GM18517 (cell line): ENCODE measurements around the gene SLC9A3.
"Not testable (repeated sequence)": the region's sequence is repeated elsewhere in the genome, so short reads cannot be mapped to it uniquely, and the experiment has no call there.

Experiments
- ATAC-seq: cut with Tn5 transposase; IDR thresholded peaks from one replicate; pipeline ENCODE4 v1.9.1; 2021; ENCODE audit warnings: mild to moderate bottlenecking, moderate library complexity; ENCODE audit not compliant: unreplicated experiment

Gene SLC9A3

DNA sequence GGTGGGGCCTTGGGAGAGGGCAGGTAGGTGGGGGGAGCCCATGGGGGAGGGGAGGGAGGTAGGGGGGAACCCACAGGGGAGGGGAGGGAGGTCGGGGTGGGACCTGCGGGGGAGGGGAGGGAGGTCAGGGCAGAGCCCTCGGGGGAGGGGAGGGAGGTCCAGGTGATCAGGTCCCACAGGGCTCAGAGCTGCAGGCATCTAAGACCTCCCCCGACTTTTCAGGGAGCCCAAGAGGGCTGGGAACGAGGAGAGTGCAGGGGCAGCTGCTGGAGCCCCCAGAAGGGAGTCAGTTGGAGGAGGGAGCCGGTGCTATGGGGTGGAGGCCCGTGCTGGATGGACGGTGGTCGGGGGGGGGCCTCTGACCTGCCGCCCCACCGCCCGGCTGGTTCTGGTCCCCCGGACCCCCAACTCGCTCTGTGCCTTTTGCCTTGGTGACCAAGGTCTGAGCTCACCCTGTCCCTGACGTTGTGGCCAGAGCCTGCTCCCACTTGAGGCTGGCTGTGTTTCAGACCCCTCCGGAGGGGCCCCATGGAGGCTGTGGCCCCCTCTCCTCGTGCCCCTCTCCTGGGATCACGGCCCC, 31.8 kb downstream of the SLC9A3 start:
- ATAC-seq, result no peak

DNA sequence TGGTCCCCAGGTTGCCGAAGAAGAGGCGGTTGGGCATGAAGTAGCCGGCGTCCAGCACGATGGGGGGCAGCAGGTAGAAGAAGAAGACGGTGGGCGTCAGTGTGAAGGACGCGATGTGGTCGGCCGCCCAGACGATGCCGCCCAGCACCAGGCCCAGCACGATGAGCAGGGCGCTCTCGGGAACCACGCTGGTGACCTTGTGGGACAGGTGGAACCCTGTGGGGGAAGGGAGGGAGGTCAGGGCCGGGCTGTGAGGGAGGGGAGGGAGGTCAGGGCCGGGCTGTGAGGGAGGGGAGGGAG, 32.4 kb downstream of the SLC9A3 start:
- no peak for ATAC-seq

- ATAC-seq, result no peak
These were observed 33.0 kb downstream of the SLC9A3 start for GRCh38 chr5:491119-491855.

DNA sequence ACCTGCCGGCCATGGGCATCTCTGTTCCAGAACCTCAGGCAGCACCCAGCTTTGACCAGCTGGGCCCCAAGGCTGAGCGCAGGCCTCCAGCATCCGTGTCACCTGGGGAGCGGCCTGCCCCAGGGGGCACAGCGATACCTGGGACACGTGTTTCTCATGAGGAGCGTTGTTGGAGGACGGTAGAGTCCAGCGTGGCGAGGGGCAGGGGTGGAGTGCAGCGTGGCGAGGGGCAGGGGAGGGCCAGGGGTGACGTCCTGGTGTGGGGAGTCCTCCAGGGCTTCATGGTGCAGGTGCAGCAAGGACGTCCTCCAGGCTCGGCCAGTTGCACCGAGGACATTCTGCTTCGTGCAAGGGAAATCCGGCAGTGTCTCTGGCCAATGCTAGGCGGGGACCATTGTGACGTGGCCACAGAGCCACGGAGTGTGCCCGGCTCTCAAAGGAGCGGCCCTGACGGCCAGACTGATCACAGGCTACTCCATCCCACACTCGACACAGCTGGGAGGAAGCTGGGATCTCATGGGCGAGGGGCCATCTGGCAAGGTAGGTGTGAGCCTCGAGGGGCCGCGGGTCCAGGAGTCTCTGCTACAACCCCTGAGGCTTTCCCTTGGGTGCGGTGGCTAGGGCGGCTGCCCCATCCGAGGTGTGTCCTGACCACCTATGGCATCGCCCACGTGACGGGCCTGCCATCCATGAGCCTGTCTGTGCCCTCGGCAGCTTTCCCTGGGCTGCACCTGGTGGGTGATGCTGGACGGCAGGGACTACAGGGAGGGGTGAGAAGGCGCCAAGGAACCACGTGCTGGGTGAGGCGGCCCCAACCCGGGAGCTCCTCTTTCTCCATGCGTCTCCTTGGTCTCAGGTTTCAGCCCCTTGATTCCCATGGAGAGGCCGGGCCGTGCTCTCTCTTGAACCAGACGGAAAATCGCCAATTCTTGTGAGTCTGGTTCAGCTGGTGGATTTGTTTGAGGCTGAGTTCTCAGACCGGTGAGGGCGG, 33.8 kb downstream of the SLC9A3 start:
- ATAC-seq, result no peak

DNA sequence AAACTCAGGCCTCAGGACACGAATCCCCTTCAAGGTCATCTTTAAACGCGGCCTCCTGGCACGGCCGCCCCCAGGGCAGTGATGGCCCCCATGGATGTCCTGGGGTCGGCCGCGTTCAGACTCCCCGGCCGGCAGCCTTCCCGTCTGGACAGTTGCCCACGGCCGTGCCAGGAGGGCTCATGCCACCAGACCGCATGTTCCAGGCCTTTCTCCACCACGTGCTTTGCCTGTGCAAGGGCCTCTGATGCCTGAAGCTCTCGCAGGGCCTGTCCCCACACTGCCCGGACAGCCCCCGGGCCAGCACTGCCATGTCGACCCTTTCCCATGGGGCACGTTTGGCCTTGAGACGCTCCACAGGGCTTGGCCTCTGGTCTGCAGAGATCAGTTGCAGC, 34.6 kb downstream of the SLC9A3 start:
- no peak for ATAC-seq

DNA sequence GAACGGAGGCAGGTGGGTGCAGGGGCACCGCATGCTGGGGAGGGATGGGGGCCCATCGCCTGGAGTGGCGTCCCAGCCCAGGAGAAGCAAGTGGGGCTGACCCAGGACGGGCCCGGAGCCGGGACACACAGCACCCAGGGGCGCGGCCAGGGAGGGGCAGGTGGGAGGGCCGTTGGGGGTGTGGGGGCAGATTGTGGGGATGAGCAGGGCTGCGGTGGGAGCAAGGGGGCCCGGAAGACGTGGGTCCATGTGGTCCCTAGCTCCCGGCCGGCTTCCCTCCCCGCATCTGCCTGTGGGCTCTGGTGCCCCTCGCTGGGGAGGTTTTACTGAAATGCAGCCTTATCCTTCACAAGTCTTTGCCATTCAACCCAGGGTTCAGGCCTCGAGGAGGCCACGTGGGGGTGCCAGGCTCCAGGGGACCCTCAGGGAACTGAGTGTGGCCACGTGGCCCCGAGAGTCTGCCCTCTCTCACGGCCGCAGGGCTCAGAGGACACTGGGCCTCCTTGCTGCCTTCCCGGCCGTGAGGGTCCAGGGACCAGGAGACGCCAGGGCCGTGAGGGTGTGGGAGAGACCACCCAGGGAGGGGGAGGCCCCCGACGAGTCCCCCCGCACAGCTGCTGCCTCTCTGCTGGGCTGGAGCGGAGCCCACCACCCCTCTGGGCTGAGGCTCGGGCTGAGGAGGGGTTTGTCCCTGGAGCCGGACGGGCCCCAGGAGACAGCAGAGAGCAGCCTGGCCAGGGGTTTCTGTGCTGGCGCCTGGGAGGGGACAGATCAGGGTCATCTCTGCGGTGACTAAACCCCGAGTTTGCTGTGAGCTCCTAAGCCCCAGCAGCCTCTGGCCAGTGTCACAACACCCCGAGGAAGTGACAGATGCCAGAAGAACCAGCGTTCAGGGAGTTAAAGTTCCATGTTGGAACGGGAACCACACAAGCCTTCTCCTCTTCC, 35.2 kb downstream of the SLC9A3 start:
- no peak for ATAC-seq

DNA sequence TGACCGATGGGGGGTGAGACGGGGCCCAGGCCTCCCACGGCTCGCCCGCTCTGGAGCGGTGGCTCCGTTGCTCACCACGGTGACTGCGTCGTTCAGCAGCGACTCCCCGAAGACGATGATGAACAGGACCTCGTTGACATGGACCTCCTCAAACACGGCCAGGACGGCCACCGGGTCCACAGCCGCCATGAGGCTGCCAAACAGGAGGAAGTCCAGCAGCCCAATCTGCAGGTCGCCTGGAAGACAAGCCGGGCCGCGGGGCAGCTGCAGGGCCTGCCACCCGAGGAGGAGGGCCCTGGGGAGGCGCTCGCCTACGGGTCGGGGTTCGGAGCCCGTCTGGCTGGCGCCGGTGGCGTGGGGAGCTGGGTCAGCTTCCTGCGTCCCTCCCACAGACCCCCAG, 36.0 kb downstream of the SLC9A3 start:
- ATAC-seq, result no peak

DNA sequence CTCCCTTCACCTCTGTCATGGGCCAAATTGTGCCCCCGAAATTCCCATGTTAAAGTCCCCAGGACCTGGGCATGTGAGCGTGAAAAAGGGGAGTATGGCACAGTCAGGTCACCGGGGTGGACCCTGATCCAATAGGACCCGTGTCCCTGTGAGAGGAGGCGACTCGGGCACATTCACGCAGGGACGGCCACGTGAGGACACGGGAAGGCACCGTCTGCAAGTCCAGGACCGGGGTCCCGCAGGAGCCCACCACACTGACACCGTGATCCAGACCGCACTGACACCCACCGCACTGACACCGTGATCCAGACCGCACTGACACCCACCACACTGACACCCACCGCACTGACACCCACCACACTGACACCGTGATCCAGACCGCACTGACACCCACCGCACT, 37.7 kb downstream of the SLC9A3 start:
- not testable (repeated sequence) for ATAC-seq

GRCh38 chr5:485946-486491, 38.2 kb downstream of the SLC9A3 start:
- ATAC-seq, result no peak

DNA sequence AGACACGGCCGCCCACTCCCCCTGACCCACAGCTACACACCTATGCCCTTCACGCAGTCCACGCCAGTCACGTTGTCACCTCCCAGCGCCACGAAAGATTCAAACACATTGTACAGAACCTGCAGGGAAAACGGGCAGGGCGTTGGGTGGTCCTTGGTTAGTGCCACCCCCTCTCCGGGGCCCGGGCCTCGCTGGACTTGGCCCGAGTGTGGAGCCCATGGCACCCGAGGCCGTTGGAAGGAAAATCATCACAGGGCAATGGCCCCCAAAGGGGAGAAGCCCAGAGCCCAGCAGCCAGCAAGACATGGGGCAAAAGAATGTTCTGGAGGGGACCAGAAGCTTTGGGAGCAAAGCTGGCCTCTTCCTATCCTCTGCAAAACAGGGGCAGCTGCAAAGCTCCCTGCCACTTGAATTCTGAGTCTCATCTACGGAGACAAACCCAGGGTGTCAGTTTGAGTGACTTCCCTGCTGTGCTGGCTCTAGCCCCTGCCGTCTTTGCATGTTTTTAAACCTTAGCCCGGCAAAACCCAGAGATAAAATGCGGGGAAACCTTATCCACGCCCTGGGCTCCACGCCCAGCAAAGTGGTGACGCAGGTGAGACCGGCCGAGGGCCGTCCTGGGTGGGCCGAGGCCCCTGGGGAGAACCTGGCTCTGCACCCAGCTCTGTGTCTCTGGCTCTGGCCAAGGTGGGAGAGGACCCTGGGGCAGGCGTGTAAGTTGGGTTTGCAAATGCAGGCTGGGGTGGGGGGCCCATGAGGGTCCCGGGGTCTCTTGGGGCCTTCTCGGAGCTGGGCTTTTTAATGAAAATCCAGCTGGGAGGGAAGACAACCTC, 38.9 kb downstream of the SLC9A3 start:
- no peak for ATAC-seq

DNA sequence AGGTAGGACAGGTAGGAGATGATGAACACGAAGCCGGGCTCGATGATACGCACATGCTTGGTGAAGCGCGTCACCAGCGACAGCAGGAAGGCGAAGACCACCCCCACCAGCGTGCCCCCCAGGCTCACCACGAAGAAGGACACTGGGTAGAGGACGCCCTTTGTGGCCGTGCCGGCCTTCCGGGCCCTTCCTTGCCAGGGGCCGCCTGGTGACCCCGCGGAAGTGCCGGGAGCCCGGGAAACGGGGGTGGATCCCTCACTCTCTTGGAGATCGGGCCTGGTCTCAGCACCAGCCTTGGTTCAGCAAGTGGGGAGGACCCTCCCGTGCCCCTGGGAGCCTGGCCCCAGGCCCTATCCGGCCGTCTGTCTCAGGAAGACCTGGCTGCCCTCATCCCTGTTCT, 39.7 kb downstream of the SLC9A3 start:
- no peak for ATAC-seq

DNA sequence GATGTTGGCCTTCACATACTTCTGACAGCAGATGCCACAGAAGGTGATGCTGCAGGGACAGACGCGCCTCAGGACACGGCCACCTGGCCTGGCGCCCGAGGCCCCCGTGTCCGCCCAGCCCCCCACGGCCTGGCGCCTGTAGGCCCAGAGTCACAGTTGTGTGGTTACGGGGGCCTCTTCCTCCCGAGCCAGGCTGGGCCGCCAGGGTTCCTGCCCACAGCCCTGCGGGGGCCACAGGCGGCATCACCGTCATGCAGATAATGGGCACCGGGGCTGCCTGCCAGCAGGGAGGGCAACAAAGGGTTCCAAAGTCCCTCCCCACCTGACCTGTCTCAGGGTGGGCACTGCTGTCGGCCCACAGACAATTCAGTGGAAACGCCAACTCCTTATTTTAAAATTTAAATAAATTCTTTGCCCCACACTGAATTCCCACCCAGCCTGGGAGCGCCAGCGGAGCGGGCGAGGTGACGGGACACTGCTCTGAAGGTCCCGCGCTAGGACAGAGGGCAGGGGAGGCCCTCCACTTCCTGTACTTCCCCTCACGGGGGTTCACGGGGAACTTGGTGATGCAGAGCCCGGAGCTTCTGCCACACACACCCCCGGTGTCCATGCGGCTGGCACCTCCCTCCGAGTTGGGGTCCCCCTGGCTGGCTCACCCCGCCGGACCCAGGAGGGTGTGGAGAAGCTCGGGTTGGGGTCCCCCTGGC, 40.7 kb downstream of the SLC9A3 start:
- ATAC-seq, result no peak

- no peak for ATAC-seq
These were observed 41.2 kb downstream of the SLC9A3 start for GRCh38 chr5:483011-483410.

GRCh38 chr5:482506-482905, 41.7 kb downstream of the SLC9A3 start:
- ATAC-seq, result no peak

- ATAC-seq, result no peak
These were observed 42.2 kb downstream of the SLC9A3 start for GRCh38 chr5:482021-482420.

DNA sequence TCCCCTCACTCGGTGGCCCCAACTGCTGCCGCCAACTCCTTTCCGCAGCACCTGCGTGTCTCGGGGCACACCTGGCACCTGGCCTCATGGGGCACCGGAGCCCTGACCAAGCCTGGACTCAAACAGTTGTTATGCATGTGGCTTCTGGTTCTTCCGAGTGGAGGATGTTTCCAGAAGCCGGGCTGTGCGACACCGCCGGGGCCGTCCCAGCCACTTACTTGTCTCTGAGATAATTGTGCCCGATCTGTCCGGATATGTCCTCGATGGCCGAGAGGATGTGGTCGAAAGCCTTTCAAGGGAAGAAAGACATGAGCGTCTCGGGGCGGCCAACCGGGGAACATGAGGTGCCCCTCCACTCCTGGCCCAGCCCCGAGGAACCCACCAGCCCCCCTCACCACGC, 42.9 kb downstream of the SLC9A3 start:
- ATAC-seq, result no peak

- no peak for ATAC-seq
These were observed 44.5 kb downstream of the SLC9A3 start for GRCh38 chr5:479566-480319.

DNA sequence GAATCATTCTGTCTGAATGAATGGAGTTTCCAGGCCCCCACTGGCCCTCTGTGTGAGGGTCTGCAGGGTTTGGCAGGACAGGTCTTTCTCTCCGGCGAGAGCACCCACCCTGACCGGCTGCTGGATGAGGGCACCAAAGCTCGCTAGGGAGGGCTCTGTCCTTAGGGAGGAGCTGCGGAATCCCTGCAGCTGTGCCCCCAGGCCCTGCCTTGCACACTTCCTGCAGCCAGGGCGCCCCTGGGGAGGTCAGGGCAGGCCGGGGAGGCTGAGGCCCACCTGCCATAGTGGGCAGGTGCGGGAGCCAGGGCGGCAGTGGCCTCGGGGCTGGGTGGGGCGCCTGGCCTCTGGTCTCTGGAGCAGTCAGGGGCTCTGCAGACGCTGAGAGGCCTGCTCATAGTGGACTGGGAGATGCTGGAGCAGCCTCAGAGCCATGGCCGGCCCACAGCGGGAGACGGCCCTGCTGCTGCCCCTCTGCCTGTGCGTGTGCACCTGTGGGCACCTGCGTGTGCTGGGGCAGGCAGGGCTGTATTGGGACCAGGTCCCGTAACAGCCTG, 45.2 kb downstream of the SLC9A3 start:
- ATAC-seq, result no peak
